T follicular helper cell (primary cell): ENCODE data around the gene COA3.

Source experiments
- DNase-seq: peaks from one replicate; pipeline ENCODE4 v3.0.0-alpha.2; 2020; ENCODE audit warnings: low read depth

Gene COA3

DNA sequence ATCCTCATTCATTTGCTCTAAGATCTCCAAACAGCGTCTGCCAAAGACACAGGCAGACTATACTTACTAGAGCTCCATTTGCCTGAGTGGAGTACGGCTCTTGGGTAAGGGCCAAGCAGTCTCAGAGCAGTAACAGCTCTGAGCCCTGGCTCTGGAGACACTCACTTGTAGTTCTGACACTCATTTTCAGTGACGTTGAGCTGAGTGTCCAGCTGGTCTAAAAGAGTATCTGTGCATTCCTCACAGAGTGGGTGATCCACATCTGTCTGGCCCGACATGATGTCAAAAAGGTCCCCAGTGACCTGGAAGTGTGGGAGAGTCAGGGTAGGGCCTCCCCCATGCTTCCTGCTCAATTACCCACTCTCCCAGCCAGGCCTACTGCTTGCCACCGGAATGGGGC is 19.9 kb upstream of the COA3 start:
- DNase-seq, result no peak

DNA sequence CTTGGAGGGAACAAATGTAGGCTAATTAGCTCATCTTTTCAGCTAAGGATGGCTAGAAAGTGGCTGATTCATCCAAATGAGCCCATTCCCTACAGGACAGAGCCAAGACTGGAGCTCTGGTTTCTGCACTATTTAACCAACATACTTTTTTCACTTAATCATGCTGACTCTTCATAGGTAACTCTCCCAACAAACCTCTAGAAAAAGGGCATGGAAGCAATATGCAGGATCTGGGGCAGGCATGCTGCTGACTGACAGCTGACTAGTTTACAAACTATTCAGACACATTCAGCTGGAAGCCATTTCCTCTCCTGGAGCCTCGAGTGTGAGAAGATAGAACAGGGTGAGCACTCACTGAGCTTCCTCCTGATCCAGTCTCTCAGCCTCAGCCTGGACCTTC is 19.4 kb upstream of the COA3 start:
- no peak for DNase-seq

DNA sequence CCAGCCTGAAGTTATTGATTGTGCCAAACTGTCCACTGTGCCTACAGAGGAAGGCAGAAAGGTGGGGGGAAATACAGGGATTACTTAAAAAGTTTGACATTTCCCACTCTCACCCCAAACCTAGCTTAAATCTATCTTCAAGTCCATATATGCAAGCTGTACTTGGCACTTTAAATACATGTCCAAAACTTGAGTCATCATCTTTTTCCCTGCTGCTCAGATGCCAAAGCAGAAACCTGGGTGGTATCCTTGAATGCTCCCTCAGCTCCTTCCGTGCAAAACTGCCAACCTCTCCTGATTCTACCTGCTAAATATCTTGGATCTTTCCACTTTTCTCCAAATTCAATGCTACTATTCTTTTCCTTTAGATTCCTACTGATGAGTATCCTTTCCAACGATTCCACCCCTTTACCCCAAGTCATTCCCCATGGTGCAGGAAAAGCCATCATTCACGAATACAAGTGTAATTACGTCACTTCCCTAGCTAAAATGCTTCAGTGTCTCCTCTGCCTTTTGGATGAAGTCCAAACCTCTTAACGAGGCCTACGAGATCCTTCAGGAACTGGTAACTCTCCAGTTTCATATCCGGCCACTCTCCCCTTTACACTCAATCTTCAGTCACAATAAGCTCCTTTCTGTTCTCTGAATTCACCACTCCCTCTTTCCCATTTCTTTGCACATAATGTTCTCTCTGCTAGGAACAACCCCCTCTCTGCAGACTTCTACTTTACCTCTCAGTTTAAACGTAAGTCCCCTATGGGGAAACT is 16.3 kb upstream of the COA3 start:
- no peak for DNase-seq

DNA sequence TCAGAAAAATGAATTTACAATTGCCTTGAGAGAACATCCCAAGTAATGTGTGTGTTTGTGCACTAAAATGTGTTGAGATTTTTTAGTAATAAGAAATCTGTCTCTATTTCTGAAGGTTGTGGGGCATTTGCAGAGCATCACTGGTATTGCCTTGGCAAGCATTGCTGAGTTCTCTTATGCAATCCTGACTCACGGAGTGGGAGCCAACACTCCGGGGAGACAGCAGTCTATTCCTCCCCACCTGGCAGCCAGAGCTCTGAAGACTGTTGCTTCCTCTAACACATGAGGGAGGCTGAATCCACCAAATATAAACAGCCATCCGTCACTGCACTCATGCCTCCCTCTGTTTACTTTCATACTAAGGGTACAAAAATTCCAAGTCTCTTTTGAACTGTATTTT is 10.7 kb upstream of the COA3 start:
- no peak for DNase-seq

DNA sequence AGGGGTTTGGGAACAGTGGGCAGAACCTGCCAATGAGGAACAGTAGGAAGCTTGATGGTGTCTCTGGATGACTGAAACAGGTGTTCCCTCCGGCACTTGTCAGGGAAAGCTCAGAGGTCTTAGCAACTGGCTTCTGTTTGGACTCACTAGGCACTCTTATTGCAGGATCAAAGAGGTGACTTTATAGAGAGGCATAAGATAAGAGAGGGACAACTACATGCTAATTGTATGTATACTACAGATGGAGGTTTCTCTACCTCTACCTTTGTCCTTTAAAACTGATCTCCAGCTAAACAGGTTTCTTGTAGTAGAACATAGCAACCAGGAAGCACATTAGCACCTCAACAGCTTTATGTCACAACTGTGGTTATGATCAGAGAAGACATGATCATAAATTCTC is 7.7 kb upstream of the COA3 start:
- no peak for DNase-seq

DNA sequence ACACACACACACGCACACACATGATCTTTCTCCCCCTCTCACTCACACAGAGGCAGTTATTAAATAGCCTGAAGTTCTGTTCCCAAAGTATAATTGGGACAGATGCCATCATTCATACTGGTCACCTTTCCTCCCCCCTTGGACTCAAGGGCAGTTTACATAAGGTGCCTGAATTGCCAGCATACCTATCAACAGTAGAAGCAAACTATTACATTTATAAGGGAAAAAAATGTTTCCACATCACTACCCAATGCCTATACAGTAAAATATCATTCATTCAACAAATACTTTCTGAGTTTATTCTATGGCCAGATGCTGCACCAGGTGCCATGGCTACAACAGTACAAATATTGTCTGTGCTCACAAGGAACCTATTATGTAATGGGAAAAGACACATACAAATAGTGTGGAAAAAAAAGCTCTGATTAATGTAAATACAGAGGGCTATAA is 6.4 kb upstream of the COA3 start:
- DNase-seq, result no peak

DNA sequence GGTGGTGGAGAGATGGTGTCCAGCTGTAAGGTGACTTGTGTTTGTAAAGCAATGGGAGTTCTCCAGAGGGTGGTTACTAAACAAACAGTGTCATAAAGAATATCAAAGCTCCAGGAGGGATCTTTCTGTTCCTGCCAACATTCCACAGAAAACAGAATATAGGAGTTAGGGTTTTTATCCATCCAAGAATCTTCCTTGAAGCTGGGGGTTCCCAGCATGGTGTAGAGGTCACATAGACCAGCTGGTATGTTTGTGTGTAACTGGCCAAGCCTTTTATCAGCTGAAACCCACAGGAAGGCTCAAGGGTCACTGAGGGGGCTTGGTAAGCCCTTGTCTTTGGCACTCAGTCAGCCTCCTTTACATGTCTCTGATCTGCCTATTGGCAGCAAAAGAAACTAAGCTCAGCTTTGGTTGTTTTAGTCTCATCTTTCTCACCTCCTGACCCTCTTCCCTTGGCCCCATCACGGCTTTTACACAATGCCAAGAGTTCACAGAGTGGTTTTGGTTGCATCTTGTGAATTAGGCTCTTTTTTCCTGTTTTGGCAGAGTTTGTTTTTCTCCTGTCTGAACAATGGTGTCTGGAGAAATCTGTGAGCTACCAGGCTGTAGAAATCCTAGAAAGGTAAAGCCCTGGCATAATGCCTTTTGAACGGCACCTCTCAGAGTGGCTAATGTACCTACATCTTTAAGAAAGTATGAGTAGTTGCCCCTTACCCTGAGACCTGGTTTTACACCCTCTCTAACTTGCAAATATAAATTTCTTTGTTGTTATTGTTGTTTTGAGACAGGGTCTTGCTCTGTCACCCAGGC is 4.8 kb upstream of the COA3 start:
- no peak for DNase-seq

DNA sequence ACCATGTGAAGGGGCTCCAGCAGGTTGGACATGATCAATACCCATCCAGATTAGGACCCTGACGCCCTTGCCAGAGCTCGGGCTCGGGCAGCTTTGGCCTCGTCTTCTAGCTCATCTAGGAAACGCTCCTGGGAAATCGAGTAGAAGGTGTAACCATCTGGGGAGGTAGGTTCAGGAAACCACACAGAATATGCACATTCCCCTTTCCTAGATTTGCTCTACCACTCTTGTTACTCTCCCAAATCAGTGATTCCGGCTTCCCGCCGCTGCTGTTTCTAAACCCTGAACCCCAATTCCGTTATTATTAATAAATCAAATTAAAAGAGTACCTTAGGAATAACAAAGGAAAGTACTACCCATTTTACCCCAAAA is 507 bp downstream of the COA3 start:
- no peak for DNase-seq

DNA sequence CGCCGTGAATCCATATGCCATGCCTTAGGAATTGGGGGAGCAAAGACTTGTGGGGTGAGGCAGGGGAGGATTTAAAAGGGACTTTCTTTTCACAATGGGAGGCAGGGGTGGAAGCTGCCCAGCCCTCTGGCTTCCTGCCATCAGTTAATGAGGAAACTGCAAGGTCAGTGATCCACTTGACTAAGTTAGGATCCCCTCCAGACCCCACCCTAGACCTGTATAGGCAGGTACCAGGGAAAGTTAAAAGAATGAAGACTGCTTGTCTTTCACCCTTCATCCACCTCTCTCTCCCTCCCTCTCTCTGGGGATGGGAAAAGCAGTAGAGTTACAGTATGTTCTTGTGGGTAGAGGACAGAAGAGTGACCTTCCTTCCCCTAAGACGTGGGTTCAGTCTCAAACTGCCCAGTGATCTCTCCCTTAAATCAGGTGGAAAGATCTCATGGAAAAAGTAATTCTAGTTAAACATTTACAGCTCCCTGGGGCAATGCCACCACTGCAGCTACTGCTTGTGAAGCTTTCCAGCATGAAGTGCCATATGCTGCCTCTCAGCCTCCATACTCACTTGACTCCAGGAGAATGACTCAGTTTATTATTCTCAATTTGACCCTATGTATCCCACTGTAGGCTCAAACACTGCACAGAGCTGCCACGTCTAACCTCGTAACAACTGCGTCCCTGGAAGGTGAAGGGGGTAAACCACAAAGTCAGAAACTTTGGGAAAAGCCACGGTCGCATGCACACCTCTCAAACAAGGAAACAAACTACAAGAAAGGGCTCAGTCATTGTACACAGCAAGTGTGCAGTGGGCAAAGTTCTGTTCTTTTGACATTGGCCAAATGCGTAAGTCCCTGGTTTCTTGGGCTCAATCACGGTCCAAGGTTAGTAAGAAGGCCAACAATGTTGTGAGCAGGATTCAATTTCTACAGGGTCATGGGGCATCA is 1.2 kb downstream of the COA3 start:
- DNase-seq, result no peak

DNA sequence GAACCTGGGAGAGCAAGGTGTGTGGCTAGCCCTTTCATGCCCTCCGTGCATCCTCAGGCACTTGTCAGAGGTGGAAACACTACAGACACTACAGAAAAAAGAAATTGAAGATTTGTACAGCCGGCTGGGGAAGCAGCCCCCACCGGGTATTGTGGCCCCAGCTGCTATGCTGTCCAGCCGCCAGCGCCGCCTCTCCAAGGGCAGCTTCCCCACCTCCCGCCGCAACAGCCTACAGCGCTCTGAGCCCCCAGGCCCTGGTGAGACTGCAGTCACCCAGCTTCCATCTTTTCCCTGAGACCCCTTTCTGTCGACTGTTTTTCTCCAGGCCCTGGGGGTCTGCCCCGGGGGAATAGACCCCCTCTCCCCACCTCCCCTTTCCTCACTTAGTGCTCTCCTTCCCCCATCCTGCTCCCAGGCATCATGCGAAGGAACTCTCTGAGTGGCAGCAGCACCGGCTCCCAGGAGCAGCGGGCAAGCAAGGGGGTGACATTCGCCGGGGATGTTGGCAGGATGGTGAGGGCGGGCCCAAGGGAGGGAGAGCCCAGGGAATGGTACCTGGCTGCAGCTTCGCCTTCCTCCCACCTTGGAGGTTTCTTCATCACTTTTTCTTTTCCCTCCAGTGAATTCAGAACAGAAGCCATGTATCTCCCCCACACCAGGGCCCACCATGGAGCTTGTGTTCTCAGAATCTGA is 2.3 kb downstream of the COA3 start:
- no peak for DNase-seq

DNA sequence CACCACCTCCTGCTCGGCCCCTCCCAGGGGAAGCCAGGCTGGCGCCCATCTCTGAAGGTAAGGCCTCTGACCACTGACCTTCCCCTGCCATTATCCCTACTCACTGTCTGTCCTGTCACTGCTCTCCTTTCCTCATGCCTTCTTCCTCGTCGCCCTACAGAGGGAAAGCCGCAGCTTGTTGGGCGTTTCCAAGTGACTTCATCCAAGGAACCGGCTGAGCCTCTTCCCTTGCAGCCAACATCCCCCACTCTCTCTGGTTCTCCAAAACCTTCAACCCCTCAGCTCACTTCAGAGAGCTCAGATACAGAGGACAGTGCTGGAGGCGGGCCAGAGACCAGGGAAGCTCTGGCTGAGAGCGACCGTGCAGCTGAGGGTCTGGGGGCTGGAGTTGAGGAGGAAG is 3.0 kb downstream of the COA3 start:
- no peak for DNase-seq

DNA sequence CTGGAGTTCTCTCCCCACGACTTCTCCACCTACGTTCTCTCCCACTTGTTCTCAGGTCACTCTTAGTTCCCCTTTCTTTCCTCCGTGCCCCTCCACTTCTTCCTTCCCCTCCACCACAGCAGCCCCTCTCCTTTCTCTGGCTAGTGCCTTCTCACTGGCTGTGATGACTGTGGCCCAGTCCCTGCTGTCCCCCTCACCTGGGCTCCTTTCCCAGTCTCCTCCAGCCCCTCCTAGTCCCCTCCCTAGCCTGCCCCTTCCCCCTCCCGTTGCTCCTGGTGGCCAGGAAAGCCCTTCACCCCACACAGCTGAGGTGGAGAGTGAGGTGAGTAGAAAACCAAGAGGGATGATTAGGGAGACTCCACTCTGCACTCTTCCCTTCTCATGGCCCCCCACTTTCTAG is 3.4 kb downstream of the COA3 start:
- no peak for DNase-seq

DNA sequence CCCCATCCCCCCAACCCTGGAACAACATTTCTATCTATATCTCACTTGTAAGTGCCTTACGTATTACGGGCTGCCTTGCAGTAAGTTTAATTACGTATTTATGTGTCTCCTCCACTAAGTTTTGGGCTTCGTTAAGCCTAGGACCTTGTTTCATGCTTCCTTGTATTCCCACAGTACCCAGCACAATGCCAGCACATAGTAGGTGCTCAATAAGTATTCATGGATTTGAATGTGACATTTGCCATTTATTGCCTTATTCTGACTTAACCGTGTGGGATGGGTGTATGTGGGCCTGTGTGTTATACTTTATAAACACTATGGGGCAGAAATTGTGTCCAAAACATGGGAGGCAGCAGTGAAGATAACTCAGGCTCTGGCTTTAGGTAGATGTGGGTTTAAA is 6.0 kb downstream of the COA3 start:
- DNase-seq, result no peak

DNA sequence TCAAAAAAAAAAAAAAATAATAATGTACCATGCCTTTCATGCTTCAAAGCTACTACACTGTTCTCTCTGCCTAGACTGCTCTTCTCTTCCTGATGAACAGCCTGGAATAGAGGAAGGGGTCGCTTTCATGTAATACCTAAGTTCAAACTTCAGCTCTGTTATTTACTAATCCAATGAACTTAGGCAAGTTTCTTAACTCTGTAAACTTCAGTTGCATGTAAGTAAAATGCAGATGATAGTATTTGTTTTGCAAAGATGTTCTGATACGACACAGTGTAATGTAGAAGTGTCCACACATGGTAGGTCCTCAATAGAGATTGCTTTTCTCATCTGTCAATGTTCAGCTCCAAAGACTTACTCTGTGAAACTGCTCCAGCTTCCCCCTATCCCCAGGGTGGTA is 6.6 kb downstream of the COA3 start:
- DNase-seq, result no peak

DNA sequence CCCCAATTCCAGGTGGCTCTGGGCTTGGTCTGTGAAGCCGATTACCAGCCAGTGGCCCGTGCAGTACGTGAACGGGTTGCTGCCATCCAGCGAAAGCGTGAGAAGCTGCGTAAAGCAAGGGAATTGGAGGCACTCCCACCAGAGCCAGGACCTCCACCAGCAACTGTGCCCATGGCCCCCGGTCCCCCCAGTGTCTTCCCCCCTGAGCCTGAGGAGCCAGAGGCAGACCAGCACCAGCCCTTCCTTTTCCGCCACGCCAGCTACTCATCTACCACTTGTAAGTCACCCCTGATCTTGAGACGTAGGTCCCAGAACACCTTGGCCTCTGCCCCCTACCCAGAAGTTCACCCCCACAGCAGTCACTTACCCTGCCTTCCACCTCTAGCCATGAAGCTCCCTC is 11.2 kb downstream of the COA3 start:
- DNase-seq, result no peak

DNA sequence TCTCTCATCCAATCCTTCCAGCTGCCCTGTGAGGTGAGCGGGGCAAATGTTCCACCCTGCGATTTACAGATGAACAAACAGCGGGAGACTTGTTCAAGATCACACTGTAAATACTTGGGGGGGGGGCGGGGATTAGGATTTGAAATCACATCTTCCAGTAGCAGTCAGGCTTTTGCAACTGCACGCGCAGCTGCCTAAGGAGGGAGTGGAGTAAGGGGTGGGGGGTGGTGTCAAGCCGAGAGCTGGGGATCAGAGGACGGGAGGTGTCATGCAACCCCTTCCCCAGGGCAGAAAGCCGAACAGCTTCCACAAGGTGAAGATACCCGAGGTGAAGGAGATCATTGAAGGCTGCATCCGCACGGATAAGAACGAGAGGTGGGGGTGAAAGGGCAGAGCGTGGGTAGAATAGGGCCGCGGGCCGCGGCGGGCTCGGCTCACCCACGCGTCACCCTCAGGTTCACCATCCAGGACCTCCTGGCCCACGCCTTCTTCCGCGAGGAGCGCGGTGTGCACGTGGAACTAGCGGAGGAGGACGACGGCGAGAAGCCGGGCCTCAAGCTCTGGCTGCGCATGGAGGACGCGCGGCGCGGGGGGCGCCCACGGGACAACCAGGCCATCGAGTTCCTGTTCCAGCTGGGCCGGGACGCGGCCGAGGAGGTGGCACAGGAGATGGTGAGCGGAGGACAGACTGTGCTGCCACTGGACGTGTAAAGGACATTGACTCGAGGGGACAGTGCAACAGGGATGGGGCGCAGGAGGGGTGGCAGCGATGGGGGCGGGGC is 13.5 kb downstream of the COA3 start:
- DNase-seq, result no peak

DNA sequence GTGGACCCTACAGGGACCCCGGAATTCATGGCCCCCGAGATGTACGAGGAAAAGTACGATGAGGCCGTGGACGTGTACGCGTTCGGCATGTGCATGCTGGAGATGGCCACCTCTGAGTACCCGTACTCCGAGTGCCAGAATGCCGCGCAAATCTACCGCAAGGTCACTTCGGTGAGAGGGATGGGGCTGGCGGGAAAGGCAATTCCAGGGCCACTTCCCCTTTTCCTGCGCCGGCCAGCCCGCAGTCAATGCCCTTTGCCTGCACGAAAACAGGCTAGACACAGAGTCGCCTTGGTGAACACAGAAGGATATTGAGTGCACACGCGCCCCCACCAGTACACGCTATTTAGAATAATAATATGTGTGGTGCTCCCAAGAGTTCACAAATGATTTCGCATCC is 14.1 kb downstream of the COA3 start:
- DNase-seq, result no peak

DNA sequence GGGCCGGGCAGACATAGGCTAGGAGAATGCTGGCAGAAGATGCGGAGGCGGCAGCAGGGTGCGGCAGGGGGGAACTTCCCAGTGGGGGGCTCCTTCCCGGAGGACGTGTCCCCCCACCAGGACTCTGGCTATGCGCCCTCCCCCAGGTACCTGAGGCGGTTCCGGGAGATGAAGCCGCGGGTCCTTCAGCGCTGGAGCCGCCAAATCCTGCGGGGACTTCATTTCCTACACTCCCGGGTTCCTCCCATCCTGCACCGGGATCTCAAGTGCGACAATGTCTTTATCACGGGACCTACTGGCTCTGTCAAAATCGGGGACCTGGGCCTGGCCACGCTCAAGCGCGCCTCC is 14.7 kb downstream of the COA3 start:
- no peak for DNase-seq

DNA sequence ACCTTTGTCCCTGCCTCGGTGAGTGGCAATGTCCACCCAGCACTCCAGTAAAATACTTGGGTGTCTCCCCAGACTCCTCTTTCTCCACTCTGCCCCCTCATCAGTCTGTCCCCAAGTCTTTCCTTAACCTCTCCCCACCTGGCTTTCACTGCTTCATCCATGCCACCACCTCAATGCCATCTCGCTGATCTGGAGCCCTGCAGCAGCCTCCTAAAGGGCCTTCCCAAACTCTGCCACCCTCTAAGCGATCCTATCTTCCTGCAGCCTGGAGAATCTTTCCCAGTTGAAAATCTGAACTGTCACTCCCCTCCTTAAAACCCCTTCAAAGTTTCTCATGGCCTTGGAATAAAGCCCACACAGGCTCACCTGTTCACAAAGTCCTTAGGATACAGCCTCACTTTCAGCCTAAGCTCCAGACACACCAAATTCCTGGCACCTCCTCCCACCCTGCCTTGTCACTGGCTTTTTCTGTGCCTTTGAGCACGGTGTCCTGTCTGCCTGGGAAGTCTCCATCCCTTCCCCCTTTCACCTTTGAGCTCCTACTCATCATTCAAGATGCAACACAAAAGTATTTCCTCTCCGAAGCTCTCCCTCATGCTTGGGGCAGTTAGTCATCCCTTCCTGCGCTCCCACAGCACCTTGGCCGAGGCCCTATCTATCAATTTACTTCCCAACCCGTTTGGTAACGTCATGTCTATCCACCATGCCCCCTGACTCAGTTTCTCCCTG is 15.3 kb downstream of the COA3 start:
- no peak for DNase-seq
